CD4-positive, alpha-beta T cell treated with Interleukin-12 subunit alpha and Interleukin-12 subunit beta, for 1 hour (primary cell): Measurements from ENCODE around the gene TMEM176B.
"Not testable (repeated sequence)": the region's sequence is repeated elsewhere in the genome, so short reads cannot be mapped to it uniquely, and the experiment has no call there.

Experiments used
- DNase-seq: peaks from one replicate; pipeline ENCODE4 v3.0.0-alpha.2; 2020

The TMEM176B gene

DNA sequence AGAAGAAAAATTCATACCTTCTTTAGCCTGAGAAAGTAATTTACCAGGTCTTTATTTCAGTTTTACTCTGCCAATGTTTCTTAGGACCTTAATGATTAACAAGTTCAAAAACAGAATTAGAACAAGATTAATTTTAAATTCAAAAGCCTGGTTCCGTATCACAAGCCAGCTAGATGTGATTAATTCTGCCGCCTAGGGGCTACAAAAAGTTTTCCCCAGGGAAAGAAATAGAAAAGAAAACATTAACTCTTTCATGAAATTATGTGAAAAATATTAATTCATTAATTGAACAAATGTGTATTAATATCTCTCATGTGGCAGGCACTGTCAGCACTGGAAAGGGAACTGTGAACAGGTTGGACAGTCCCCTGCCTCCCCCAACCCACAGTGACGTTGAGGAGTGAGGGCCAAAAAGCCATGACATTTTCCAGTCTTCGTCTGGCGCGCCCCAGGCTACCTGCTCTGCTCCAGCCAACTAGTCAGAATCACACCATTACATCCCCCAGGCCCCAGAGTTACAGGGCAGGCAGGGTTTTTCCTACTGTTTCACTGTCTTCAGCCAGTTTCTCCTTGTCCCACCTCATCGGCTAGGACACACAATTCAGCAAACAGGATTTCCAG lies 20.5 kb upstream of the TMEM176B start:
- DNase-seq, result no peak

DNA sequence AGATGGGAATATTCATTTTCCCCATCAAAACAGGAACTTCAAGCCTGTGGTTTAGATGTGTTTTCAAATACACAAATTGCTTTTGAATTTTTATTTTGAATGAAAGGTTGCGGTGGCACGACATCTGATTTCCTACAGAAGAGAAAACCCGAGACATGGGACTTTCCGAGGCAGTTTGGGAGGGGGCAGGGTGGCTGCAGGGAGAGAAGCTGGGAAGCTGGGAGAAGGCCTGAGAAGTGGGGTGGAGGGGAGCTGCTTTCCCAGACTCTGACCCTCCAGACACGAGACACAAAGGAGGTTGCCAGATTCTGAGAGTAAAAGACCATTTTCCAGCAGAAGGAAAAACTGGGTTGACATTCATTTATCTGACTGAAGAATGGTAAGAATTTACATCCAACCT lies 20.0 kb upstream of the TMEM176B start:
- DNase-seq, result no peak

DNA sequence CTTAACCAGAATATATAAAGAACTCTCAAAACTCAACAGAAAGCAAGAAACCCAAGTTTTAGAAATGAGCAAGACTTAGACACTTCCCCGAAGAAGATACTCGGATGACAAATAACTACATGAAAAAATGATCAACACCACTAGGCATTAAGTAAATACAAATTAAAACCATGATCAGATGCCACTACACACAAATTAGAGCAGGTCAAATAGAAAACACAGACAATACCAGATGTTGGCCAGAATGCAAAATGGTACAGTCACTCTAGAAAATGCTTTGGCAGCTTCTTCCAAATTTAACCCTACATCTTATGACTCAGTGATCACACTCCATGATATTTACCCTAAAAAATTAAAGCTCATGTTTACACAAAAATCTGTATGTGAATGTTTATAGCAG lies 18.8 kb upstream of the TMEM176B start:
- no peak for DNase-seq

DNA sequence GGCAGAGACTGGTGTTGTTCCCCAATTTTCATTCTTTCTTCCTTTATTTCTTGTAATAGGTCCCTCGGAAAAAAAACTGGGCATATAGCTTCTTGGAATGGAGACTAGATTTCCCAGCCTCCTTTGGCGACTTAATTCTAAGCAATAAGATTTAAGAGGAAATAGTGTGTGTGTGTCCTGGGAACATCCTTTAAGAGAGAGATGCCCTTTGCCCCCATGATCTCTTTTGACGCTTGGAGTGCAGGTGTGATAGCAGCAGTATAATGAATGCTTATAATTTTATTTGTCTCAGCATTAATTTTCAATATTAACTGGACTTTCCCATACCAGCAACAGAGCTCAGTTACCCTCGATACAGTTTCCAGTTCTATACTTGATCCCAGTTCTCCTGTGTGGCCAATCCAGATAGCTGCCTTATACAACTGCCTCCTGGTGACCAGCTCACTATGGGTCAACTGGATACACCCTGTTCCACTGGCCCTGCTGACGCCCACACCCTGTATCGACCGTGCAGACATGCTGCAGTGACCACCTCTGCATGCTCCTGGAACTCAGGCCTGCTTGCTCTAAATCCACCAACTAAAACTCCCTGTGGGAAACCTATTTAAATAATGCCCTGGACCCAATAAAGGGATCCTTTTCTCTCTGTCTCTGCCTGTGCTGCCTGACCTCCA lies 14.3 kb upstream of the TMEM176B start:
- DNase-seq, result no peak

DNA sequence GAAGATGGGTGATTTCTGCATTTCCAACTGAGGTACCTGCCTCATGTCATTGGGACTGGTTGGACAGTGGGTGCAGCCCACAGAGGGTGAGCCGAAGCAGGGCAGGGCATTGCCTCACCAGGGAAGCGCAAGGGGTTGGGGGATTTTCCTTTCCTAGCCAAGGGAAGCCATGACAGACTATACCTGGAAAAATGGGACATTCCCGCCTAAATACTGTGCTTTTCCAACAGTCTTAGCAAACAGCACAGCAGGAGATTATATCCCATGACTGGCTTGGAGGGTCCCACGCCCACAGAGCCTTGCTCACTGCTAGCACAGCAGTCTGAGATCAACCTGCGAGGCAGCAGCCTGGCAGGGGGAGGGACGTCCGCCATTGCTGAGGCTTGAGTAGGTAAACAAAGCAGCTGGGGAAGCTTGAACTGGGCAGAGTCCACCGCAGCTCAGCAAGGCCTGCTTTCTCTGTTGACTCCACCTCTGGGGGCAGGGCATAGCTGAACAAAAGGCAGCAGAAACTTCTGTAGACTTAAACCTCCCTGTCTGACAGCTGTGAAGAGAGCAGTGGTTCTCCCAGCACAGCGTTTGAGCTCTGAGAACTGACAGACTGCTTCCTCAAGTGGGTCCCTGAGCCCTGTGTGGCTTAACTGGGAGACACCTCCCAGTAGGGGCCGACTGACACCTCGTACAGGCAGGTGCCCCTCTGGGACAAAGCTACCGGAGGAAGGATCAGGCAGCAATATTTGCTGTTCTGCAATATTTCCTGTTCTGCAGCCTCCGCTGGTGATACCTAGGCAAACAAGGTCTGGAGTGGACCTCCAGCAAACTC lies 7.7 kb upstream of the TMEM176B start:
- not testable (repeated sequence) for DNase-seq

DNA sequence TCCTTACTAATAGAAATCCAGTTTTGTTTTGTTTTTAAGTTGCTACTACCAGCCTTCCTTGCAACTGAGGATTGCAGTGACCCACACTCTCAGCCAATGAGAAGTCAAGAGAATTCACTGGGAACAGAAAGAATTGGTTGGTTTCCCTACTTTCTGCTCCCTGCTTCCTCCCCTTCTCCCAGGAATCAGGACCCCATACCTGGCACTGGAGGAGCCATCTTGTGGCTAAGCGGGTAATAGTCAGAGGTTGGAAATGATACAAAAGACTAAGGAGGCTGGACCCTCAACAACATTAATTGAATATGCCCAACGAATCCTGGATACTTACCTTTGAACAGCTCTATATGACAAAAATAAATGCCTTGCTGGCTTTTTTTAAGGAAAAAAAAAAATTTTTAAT lies 6.7 kb upstream of the TMEM176B start:
- DNase-seq, result no peak

DNA sequence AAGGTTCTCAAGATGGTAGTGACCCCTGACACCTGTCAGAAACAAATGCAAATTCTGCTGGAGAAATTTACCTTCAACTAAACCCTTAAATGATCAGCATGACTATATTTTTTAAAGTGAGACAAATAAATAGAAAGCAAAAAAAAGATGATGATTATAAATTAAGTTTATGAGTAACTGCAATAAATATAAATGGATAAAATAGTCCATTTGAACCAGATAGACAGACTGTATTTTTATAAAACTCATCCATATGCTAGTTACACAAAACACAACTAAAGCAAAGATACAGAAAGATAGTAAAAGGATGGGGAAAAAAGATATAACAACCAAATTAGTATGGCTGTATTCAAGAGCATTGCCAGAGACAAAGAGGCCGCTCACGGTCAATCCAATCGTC lies 6.3 kb upstream of the TMEM176B start:
- no peak for DNase-seq

DNA sequence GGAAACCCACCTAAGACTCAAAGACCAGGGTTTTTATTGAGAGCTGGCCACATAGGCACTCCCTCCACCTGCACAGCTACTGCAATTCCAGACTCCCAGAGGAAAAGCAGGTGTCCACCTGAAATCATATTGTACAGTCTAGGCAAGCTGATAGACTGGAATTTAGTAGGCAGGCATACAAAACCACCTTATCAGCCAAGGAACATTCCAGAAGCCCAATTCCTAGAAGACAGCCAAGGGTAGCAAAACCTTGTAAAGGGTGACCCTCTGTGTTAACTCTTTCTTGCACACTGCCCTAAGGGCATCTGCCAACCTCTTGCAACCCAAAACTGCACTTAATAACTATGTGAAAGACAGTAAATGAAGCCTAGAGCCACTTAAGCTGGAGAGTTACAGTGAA lies 5.7 kb upstream of the TMEM176B start:
- DNase-seq, result no peak

DNA sequence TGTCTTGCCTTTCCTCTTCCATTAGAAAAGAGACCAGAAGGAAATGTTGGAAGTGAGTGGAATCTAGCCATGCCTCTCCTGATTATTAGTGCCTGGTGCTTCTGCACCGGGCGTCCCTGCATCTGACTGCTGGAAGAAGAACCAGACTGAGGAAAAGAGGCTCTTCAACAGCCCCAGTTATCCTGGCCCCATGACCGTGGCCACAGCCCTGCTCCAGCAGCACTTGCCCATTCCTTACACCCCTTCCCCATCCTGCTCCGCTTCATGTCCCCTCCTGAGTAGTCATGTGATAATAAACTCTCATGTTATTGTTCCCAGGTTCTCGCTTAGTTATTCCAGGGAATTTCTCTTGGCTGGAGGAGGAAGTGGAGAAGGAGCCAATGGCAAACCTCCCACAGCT lies 4.6 kb upstream of the TMEM176B start:
- no peak for DNase-seq

DNA sequence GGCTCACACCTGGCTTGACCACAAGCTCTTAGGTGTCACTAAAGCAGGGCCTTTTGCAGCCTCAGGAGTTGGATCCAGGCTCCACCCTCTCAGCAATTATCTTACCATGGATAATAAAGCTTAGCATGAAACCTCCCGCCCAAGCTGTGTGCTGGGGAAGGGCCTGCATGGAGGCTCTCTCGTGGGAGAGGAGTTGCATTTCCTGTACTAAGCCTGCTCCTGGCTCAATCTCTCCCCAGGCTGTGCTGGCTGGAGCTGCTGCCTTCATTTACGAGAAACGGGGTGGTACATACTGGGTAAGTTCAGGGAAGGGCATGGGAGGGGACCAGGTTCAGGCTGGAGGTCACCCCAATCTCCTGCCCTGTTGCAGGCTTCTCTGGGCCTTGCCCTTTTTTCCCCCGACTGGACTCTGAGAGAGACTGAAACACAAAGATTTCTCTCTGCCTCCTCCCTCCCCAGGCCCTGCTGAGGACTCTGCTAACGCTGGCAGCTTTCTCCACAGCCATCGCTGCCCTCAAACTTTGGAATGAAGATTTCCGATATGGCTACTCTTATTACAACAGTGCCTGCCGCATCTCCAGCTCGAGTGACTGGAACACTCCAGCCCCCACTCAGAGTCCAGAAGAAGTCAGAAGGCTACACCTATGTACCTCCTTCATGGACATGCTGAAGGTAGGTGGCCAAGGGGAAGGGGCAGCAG lies 3.1 kb upstream of the TMEM176B start:
- no peak for DNase-seq

DNA sequence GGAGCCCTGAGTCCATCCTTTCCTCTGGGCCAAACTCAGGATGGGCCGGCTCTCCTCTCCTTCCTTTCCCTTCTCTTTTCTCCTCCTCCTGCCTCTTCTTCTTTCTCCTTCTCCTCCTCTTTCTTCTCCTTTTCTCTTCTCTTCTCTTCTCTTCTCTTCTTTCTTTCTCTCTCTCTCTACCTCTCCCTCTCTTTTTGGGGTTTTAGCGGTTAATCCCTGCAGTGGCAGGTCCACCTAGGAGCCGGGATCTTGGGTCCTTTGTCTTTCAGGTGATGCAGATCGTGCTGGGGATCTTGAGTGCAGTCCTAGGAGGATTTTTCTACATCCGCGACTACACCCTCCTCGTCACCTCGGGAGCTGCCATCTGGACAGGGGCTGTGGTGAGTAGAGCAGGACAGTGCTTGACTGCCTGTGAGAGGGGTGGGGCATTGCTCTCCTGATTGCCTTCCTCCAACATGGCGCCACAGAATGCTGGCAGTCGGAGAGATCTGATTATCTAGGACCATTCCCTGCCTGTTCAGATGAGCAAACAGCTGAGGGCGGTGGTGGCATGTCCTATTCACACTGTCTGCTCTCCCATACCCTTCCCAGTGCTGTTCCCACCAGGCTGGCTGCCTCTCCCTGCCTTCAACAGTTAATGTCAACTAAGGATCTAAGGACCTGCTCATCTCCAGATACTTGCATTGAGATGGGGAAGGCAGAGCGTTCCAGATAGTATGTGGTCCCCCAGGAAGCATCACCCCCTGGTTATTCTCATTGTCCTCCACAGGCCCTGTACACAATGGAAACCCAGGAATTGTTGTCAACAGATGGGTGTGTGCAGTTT lies 2.0 kb upstream of the TMEM176B start:
- no peak for DNase-seq

DNA sequence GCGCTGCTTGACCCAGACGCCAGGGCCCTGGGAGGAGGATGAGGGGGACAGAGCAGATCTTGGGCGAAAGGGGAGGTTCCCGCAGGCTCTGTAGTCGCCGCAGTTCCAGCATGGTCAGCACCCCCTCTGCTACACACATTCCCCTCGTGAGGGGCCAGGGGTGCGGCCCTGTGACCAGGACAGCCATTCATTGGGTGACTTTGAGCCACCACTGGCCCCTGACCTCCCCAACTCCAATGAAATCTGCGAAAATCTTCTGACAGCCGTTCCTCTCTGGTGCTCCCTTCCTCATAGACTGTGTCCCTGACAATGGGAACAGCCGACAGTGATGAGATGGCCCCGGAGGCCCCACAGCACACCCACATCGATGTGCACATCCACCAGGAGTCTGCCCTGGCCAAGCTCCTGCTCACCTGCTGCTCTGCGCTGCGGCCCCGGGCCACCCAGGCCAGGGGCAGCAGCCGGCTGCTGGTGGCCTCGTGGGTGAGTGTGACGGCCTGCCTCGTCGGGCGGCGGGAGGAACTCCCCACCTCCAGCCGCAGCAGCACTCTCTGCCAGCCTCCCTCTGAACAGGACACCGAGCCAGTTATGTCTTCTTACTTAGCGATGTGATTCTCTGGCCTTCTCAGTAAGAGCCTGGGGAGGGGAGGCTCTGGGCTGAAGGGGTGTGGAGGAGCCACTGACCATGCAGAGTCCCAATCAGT lies 1.2 kb upstream of the TMEM176B start:
- DNase-seq, result no peak

DNA sequence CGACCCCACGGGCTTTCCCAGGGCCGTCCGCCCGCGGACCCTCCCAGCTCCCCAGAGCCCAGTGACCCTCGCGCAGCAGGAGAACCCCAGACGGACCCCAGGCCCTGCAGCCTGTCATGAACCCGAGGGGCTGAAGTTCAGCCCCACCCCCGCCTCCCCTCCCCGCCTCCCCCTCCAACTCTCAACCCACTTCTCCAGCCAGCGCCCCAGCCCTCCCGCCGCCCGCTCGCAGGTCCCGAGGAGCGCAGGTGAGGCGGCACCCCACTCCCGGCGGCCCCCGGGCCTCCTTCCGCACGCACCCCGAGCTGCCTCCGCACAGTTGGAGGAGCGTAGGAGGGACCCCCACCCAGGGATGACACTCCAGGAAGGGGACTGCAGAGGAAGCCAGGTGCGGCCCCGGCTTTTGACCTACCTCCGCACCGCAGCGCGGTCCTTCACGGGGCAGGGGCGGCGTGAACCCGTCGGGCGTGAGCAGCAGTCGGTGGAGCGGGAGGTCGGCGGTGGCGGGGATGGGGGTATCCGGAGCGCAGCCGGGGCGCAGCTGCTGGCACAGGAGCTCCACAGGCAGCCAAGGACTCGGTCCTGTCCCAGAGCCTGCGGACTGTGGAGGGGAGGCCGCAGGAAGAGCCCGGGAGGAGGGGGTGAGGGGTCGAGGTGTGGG lies 547 bp upstream of the TMEM176B start, which contains the start of gene TMEM176A:
Gene TMEM176A (plus strand): TSS at position 189 of the 661 bp plus-strand sequence. CDS start 782 bp downstream, outside the sequence.
- DNase-seq, result peak; percentile 7

DNA sequence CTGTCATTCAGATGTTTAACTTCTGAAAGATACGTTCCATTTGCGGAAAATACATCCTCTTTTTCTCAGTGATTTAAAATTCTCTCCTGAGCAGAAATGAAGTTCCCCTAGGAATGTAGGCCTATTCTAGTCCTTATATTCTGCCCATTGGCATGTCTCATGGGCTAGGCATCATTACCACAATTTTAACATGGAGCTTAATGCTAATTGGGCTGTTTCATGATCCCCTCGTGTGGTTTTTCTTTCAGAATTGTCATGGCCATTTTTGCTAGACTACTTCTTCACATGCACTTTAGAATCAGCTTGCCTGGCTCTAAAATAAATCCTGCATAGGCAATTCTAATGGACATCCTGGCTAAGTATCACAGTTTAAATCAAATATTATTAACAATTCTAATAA lies 1.0 kb downstream of the TMEM176B start:
- no peak for DNase-seq

DNA sequence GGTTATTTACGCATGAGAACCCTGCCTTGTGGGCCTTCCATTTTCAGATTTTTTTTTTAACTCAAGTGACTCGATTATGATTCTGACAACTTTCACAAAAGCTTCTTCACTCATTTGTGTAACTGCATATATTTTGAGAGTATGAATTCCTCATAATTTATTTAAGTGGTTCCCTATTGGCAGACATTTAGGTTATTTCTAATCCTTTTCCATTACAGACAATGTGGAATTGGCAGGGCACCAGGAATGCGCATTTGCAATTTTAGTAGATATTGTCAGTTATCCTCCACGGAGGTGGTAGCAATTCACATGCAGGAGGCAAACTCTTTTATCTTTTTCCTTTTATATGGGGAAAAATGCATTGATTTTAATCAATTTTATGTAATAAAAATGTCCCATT lies 2.5 kb downstream of the TMEM176B start:
- DNase-seq, result no peak

DNA sequence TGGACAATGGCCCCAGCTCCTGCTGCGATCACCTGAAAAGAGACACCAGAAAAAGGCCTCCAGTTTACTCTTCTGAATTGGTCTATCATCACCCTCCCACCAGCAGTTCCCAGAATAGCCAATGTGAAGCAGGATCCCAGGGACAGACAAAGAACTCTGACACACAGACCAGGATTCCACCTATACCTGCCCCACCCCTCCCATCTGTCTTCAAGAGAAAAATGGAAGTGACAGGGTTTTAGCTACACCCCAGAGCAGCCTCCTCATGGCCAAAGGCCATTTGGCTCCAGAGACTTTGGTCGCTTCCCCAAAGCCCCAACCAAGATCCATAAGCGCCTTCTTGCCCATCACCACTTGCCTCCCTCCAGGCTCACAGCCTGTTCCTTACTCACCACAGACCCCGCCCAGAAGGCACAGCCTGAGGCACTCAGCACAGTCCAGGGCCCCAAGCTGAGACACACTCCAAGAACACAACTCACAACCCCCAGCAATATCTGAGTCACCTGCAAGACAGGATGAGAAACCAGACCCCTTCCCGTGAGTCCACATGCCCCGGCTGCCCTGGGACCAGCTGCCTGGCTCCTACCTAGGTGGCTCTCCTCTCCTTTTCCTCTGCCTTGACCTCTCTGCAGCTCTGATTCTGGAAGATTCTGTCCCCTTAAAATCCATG lies 6.5 kb downstream of the TMEM176B start:
- no peak for DNase-seq

DNA sequence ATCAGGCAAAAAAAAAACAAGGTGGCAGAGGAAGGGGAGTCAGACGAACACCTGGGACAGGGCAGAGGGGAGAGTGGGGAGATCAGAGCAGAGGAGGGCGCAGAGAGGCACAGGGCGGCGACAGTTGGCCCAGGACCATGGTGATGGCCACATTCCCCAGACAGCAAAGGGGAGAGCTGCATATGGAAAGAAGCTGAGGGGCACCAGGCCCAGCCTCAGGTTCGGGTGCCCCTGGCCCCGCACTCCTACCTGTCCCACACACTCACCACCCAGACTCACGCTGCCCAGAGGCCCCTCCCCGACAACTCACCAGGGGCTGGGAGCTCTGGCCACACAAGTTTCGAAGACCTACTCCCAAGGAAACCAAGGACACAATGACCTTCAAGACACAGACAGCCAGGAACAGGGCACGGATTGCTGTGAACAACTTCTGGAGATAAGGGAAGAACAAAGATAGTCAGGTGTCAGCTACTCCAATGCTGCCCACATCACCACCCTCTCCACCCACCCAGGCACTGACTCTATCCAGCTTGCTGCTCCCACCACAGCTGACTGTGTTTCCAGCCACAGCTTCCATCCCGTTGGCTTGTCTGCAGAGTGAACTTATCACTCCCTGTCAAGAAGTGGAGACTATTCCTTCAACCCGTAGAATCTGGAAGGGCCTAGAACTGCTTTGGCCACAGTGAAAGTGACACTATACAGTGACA lies 8.3 kb downstream of the TMEM176B start:
- no peak for DNase-seq

DNA sequence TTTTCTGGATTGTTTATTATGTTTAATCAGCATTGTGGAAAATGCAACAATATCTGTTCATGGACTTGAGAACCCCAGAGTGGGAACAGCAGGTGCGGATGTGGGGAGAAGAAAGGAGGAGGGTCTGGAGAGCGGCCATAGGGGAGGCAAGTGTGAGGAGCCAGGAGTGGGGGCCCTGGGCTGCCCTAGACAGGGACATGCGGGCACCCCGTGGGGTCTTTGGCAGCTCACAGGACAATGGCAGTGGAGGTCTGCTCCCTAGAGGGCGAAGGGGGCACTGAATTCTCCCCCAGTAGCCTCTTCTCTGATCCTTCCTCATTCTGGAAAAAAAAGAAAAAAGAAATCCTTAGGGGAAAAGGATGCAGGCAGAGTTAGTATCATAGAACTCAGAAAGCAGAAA lies 8.9 kb downstream of the TMEM176B start:
- no peak for DNase-seq

DNA sequence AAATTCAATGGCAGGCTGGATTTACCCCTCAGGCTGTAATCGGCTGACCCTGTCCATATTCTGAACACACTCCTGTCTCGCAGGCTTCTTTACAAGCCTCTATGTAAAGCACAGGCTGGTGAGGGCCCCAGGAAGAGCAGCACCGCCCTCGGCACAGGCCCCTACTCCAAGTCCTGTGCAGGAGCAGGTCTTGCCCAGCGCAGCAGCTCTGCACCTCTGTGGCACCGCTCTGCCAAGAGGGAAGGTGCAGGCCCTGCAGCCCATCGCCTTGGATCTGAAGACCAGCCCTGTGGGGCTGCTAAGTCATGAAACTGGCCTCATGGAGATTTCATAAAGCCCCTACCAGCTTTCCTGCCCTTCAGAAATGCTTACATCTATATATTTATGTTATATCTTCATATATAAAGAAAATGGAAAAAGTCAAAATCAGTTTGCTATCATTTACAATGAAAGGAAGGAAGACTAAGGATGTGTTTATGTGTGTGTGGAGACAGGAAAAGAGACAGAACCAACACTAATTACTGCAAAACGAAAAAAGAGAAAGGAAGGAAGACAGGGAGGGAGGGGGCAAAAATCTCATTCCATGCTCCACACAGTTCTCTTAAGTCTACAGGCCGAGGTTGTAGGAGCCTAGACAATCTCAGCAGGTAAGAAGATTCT lies 9.6 kb downstream of the TMEM176B start:
- DNase-seq, result no peak
